ENCODE results near the gene SEMA3C. TPM values are rescaled to one million over a fixed set of nuclear protein-coding genes. Genes with fewer than 3 reads are reported as not detected.

SEMA3C gene
- total and polyA plus RNA-seq, 10 donors = 1.1 to 53.7 (median 13.0) TPM

GRCh38 chr7:80733333-80733915 lies 185.4 kb downstream of the SEMA3C start:
- H3K36me3 ChIP-seq = no peaks in the 10 kb centered on the region
- TF ChIP-seq POLR2AphosphoS5 (IDR thresholded peaks at IDR 0.05) = no peak
- no peak for TF ChIP-seq CTCF (IDR thresholded peaks at IDR 0.05 in 8 of 11, conservative IDR thresholded peaks at IDR 0.05 in 3 of 11)
- no peak for TF ChIP-seq POLR2A (IDR thresholded peaks at IDR 0.05)
- DNase-seq = no peak
- H3K27me3 ChIP-seq (replicated peaks in 1 of 7) = no peaks in the 10 kb centered on the region
- no peaks in the 10 kb centered on the region for H3K4me1 ChIP-seq
- no peaks in the 10 kb centered on the region for H3K9me3 ChIP-seq
- H3K4me3 ChIP-seq = no peak overlapping the region
- H3K27ac ChIP-seq = no peak overlapping the region
- WGBS, 5 donors = 47 to 59% (median 51%) methylated on average over 3 of the region's 3 CpGs
- intact Hi-C loops (cut with DNase I; ENCODE audit: low total_unique reads) = no loop called here

DNA sequence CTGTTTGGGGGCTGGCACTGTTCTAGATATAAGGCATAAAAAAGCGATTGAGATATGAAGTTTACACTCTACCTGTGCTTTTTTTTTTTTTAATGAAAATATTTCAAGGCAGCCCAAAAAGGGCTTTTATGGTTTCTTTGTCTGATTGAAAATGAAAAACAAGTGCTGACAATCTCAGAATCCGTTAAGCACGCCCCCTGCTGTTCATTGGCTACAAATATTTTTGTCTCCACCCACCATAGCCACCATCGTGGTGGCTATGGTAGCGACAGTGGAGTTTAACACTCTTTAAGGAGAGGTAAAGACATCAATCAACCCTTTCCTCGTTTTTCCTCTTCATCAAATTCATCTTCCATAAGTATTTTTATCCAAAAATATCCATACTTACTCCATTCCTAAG lies 186.2 kb downstream of the SEMA3C start:
- DNase-seq = no peak
- WGBS, 5 donors = 63 to 73% (median 69%) methylated on average over 6 of the region's 6 CpGs

GRCh38 chr7:80731281-80731680 lies 187.6 kb downstream of the SEMA3C start:
- TF ChIP-seq POLR2AphosphoS5 (IDR thresholded peaks at IDR 0.05) (no peak), CTCF (IDR thresholded peaks at IDR 0.05 in 8 of 11, conservative IDR thresholded peaks at IDR 0.05 in 3 of 11) (no peak), POLR2A (IDR thresholded peaks at IDR 0.05) (no peak)
- Histone ChIP-seq H3K27me3 (replicated peaks in 1 of 7) (no peaks in the 10 kb centered on the region), H3K36me3 (no peaks in the 10 kb centered on the region), H3K4me1 (no peaks in the 10 kb centered on the region), H3K27ac (no peak overlapping the region), H3K9me3 (no peaks in the 10 kb centered on the region), H3K4me3 (no peak overlapping the region)
- WGBS, 5 donors = 48 to 69% (median 65%) methylated on average over 2 of the region's 2 CpGs
- intact Hi-C loops (cut with DNase I; ENCODE audit: low total_unique reads) = no loop called here
- no peak for DNase-seq

More for the DNA sequence above, 186.2 kb downstream of the SEMA3C start:
- no peaks in the 10 kb centered on the region for H3K36me3 ChIP-seq
- H3K4me1 ChIP-seq = no peaks in the 10 kb centered on the region
- H3K4me3 ChIP-seq = no peak overlapping the region
- H3K9me3 ChIP-seq = no peaks in the 10 kb centered on the region
- intact Hi-C loops (cut with DNase I; ENCODE audit: low total_unique reads) = no loop called here
- no peaks in the 10 kb centered on the region for H3K27me3 ChIP-seq (replicated peaks in 1 of 7)
- TF ChIP-seq CTCF (IDR thresholded peaks at IDR 0.05 in 8 of 11, conservative IDR thresholded peaks at IDR 0.05 in 3 of 11) (no peak), POLR2AphosphoS5 (IDR thresholded peaks at IDR 0.05) (no peak), POLR2A (IDR thresholded peaks at IDR 0.05) (no peak)
- no peak overlapping the region for H3K27ac ChIP-seq

GRCh38 chr7:80729591-80730320 lies 189.1 kb downstream of the SEMA3C start:
- DNase-seq = no peak
- WGBS, 5 donors = 67 to 84% (median 71%) methylated on average over 2 of the region's 2 CpGs
- no peaks in the 10 kb centered on the region for H3K4me1 ChIP-seq
- intact Hi-C loops (cut with DNase I; ENCODE audit: low total_unique reads) = no loop called here
- H3K36me3 ChIP-seq = no peaks in the 10 kb centered on the region
- no peaks in the 10 kb centered on the region for H3K27me3 ChIP-seq (replicated peaks in 1 of 7)
- TF ChIP-seq POLR2A (IDR thresholded peaks at IDR 0.05) (no peak), CTCF (IDR thresholded peaks at IDR 0.05 in 8 of 11, conservative IDR thresholded peaks at IDR 0.05 in 3 of 11) (no peak), POLR2AphosphoS5 (IDR thresholded peaks at IDR 0.05) (no peak)
- H3K27ac ChIP-seq = peak overlapping the region in 1 of 8 donors; percentile 12
- H3K4me3 ChIP-seq = no peak overlapping the region
- no peaks in the 10 kb centered on the region for H3K9me3 ChIP-seq

All from spleen (tissue), 11 donors.